ENCODE data around the gene LAMA2.

The LAMA2 gene

GRCh38 chr6:128883906-128884305 lies 968 bp downstream of the LAMA2 start:
- ATAC-seq (no peak), DNase-seq (no peak)
- peaks cover 4% of the 10 kb centered on the region for H3K4me1 Mint-ChIP-seq
- H3K27me3 Mint-ChIP-seq, result peaks cover 30% of the 10 kb centered on the region
- no peaks in the 10 kb centered on the region for H3K9me3 Mint-ChIP-seq
- no peak overlapping the region for H3K4me3 Mint-ChIP-seq
- no peak overlapping the region for H3K27ac Mint-ChIP-seq
- no peaks in the 10 kb centered on the region for H3K36me3 Mint-ChIP-seq (ENCODE audit: low read depth)

GRCh38 chr6:128885381-128885780 lies 2.4 kb downstream of the LAMA2 start:
- DNase-seq (no peak), ATAC-seq (no peak)
- Mint-ChIP-seq H3K4me1 (peaks cover 4% of the 10 kb centered on the region), H3K36me3 (ENCODE audit: low read depth) (no peaks in the 10 kb centered on the region), H3K4me3 (no peak overlapping the region), H3K9me3 (no peaks in the 10 kb centered on the region), H3K27ac (no peak overlapping the region), H3K27me3 (peaks cover 30% of the 10 kb centered on the region)

- DNase-seq, result no peak
- Mint-ChIP-seq H3K4me3 (no peak overlapping the region), H3K27me3 (peaks cover 26% of the 10 kb centered on the region), H3K4me1 (peaks cover 4% of the 10 kb centered on the region), H3K27ac (no peak overlapping the region), H3K9me3 (no peaks in the 10 kb centered on the region), H3K36me3 (ENCODE audit: low read depth) (no peaks in the 10 kb centered on the region)
- no peak for ATAC-seq
Observed at GRCh38 chr6:128886706-128887105, 3.8 kb downstream of the LAMA2 start.

- no peaks in the 10 kb centered on the region for H3K9me3 Mint-ChIP-seq
- no peak overlapping the region for H3K4me3 Mint-ChIP-seq
- ATAC-seq, result no peak
- no peaks in the 10 kb centered on the region for H3K36me3 Mint-ChIP-seq (ENCODE audit: low read depth)
- H3K27me3 Mint-ChIP-seq, result peaks cover 12% of the 10 kb centered on the region
- DNase-seq, result no peak
- no peaks in the 10 kb centered on the region for H3K4me1 Mint-ChIP-seq
- no peak overlapping the region for H3K27ac Mint-ChIP-seq
Observed at GRCh38 chr6:128888444-128889175, 5.7 kb downstream of the LAMA2 start.

- Mint-ChIP-seq H3K27ac (no peak overlapping the region), H3K27me3 (peaks cover 8% of the 10 kb centered on the region), H3K4me1 (no peaks in the 10 kb centered on the region), H3K9me3 (no peaks in the 10 kb centered on the region), H3K36me3 (ENCODE audit: low read depth) (no peaks in the 10 kb centered on the region), H3K4me3 (no peak overlapping the region)
- ATAC-seq (no peak), DNase-seq (no peak)
Observed at GRCh38 chr6:128889870-128890269, 6.9 kb downstream of the LAMA2 start.

GRCh38 chr6:128892079-128892478 lies 9.1 kb downstream of the LAMA2 start:
- DNase-seq, result no peak
- no peaks in the 10 kb centered on the region for H3K4me1 Mint-ChIP-seq
- H3K27me3 Mint-ChIP-seq, result no peaks in the 10 kb centered on the region
- H3K27ac Mint-ChIP-seq, result no peak overlapping the region
- no peaks in the 10 kb centered on the region for H3K9me3 Mint-ChIP-seq
- no peaks in the 10 kb centered on the region for H3K36me3 Mint-ChIP-seq (ENCODE audit: low read depth)
- H3K4me3 Mint-ChIP-seq, result no peak overlapping the region
- ATAC-seq, result no peak

DNA sequence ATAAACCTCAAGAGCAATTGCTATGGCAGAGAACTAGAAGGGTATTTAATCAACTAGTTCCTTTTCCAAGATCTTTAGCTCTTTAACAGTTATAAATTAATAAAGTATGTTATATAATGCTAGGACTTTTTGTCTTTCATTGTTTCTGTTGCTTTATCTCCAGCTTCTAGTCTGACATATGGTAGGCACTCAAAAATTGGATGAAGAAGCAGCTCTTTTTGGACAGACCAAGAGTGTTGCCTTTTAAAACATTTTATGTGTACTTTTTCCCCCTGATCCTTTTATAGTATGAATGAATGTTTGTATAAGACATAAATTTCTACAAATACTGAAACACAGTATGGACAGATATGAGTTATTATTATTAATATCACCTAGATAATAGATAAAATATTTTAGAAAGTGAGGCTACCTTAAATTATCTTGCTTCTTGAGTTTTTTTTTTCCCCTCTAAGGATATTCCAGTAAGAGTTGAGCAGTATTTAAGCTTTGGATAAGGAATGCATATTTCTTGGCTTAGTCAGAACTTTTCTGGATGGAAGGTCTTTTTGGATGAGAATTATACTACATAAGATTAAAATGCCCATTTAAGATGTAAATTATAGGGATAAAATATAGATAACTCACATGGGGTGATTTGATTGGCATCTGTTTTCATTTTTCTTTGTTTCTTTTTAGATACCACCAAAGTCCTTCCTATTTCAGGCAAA lies 16.6 kb downstream of the LAMA2 start:
- Mint-ChIP-seq H3K27ac (no peak overlapping the region), H3K4me3 (no peak overlapping the region), H3K27me3 (no peaks in the 10 kb centered on the region), H3K4me1 (no peaks in the 10 kb centered on the region), H3K9me3 (no peaks in the 10 kb centered on the region), H3K36me3 (ENCODE audit: low read depth) (no peaks in the 10 kb centered on the region)
- DNase-seq, result no peak
- ATAC-seq, result no peak

GRCh38 chr6:128903715-128904114 lies 20.8 kb downstream of the LAMA2 start:
- DNase-seq (no peak), ATAC-seq (no peak)
- no peak overlapping the region for H3K27ac Mint-ChIP-seq
- no peaks in the 10 kb centered on the region for H3K4me1 Mint-ChIP-seq
- no peaks in the 10 kb centered on the region for H3K36me3 Mint-ChIP-seq (ENCODE audit: low read depth)
- no peaks in the 10 kb centered on the region for H3K27me3 Mint-ChIP-seq
- H3K4me3 Mint-ChIP-seq, result no peak overlapping the region
- no peaks in the 10 kb centered on the region for H3K9me3 Mint-ChIP-seq

DNA sequence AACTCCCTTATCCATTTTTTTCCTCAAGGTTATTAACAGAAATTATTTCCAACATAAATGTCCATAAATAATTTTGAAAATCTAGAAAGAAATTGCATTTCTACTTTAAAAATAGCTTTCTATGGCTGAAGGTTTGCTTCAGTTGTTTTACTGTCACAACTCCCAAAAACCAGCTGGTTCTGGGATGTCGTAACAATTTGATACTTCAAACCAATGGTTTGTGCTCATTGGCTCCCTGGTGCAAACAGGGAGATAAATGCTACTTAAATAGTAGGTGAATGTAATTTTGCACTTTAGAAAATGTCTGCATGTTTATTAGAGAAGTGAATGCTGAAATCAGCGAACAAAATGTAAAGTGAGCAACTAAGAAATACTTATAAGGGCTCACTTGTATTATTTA lies 31.1 kb downstream of the LAMA2 start:
- ATAC-seq (no peak), DNase-seq (no peak)
- H3K4me1 Mint-ChIP-seq, result no peaks in the 10 kb centered on the region
- no peak overlapping the region for H3K27ac Mint-ChIP-seq
- no peaks in the 10 kb centered on the region for H3K9me3 Mint-ChIP-seq
- peaks cover 2% of the 10 kb centered on the region for H3K27me3 Mint-ChIP-seq
- H3K4me3 Mint-ChIP-seq, result no peak overlapping the region
- H3K36me3 Mint-ChIP-seq (ENCODE audit: low read depth), result no peaks in the 10 kb centered on the region

DNA sequence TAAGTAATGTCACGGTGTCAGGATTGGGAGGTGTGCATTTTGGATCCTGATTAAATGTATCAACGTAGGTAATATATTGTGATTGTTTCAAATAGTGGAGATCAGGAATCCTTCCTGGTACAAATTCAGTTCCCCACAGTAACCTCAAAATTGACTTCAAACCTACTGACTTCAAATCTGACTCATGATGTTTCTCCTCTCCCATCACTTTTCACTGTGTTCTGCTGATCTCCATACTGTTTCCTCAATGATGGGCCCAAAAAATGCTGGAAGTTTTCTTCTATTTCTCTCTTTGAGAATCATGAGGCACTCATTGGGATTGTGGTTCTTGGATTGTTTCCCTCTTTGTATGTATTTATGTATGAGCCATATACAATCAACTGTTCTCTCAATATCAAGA lies 35.9 kb downstream of the LAMA2 start:
- DNase-seq (no peak), ATAC-seq (no peak)
- Mint-ChIP-seq H3K27ac (no peak overlapping the region), H3K4me1 (no peaks in the 10 kb centered on the region), H3K27me3 (peaks cover 3% of the 10 kb centered on the region), H3K4me3 (no peak overlapping the region), H3K9me3 (no peaks in the 10 kb centered on the region), H3K36me3 (ENCODE audit: low read depth) (no peaks in the 10 kb centered on the region)

DNA sequence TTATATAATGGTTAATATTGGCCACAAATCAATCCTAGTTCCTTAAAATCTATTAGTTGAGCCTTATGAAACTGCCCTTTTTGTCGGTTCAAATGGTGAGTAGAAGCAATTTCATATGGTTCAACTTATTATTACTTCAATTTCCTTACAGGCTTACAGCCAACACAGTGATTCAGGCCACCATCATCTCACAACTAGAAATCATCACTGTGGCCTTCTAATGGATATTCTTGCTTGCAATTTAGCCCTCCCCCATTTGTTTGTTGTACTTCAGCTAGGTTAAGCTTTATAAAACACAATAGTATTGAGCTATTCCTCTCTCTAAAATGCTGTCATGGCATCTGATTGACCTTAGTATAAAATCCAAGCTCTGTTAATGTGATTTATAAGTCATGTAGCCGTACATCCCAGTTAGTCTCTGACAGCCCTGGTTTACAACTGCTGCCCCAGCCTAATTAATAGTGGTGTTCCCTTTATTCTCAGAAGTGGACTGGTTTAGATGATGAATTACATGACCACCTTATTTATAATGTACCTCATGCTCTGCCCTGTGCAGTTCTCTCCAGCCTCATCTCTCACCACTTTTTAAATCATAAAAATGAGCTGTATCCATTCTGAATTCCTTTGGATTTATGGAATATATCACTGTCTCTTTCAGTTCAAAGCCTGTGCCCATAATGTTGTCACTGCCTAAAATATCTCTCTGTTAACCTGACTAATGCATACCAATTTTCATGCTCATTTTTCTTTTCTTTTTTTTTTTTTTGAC lies 36.7 kb downstream of the LAMA2 start:
- no peaks in the 10 kb centered on the region for H3K4me1 Mint-ChIP-seq
- H3K36me3 Mint-ChIP-seq (ENCODE audit: low read depth), result no peaks in the 10 kb centered on the region
- ATAC-seq (no peak), DNase-seq (no peak)
- H3K4me3 Mint-ChIP-seq, result no peak overlapping the region
- peaks cover 3% of the 10 kb centered on the region for H3K27me3 Mint-ChIP-seq
- H3K27ac Mint-ChIP-seq, result no peak overlapping the region
- H3K9me3 Mint-ChIP-seq, result no peaks in the 10 kb centered on the region

DNA sequence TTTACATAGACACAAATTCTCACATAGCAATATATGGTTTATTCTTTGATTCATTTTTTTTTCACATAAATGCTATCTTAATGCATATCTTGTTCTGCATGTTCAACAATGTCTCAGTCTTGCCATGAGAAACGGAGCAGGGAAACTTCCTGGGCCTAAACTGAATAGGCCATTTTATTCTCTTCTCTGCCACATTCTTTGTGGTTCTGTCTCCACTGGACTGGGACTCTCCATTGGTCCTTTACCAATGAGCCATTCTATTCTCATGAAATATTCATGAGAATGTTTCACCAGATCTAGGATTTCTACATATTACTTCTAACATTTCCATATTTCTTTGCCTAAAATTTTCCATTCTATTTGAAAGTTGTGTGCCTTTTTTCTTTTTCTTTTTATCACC lies 42.8 kb downstream of the LAMA2 start:
- H3K27ac Mint-ChIP-seq, result no peak overlapping the region
- H3K36me3 Mint-ChIP-seq (ENCODE audit: low read depth), result no peaks in the 10 kb centered on the region
- H3K4me3 Mint-ChIP-seq, result no peak overlapping the region
- no peaks in the 10 kb centered on the region for H3K9me3 Mint-ChIP-seq
- H3K4me1 Mint-ChIP-seq, result no peaks in the 10 kb centered on the region
- DNase-seq, result no peak
- no peak for ATAC-seq
- peaks cover 3% of the 10 kb centered on the region for H3K27me3 Mint-ChIP-seq

- DNase-seq (no peak), ATAC-seq (no peak)
- peaks cover 4% of the 10 kb centered on the region for H3K27me3 Mint-ChIP-seq
- H3K9me3 Mint-ChIP-seq, result no peaks in the 10 kb centered on the region
- H3K4me1 Mint-ChIP-seq, result no peaks in the 10 kb centered on the region
- no peak overlapping the region for H3K4me3 Mint-ChIP-seq
- no peak overlapping the region for H3K27ac Mint-ChIP-seq
- H3K36me3 Mint-ChIP-seq (ENCODE audit: low read depth), result no peaks in the 10 kb centered on the region
Observed at GRCh38 chr6:128929869-128930268, 46.9 kb downstream of the LAMA2 start.

DNA sequence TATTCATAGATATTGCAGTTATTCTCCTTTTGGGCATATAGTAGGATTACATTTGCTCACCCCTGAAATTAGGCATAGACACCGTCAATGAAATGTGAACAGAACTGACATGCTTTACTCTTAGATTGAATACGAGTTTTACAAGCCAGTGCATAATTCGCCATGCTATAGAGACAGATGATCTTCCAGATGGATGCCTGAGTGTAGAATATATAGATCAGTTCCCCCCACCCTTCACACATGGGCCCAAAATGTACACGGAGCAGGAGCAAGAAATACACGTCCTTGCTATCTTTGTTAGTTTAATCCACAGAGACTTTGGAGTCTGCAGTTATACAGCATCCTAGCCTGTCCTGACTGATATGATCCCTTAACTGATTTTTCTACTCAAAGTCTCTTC lies 47.4 kb downstream of the LAMA2 start:
- Mint-ChIP-seq H3K27me3 (peaks cover 4% of the 10 kb centered on the region), H3K4me1 (no peaks in the 10 kb centered on the region), H3K4me3 (no peak overlapping the region), H3K36me3 (ENCODE audit: low read depth) (no peaks in the 10 kb centered on the region), H3K27ac (no peak overlapping the region), H3K9me3 (no peaks in the 10 kb centered on the region)
- DNase-seq (no peak), ATAC-seq (no peak)

DNA sequence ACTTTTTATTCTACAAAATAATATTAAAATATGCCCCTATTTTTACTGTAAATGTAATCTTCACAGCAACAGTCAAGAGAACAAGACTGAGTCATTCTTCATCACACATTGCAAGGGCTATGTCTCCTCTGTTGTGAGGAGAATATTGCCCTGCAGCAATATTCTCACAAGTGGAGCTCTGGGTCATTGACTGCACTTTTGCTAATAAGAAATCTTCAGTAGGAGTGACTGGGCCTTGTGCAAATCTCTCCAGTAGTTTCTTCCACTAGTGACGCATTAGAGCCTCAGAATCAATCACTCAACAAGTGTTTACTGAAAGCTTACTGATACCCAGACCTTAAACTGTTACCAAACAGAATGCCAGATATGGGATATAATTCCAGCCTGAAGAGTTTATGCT lies 49.1 kb downstream of the LAMA2 start:
- Mint-ChIP-seq H3K9me3 (no peaks in the 10 kb centered on the region), H3K36me3 (ENCODE audit: low read depth) (no peaks in the 10 kb centered on the region), H3K27me3 (peaks cover 5% of the 10 kb centered on the region), H3K4me3 (no peak overlapping the region), H3K27ac (no peak overlapping the region), H3K4me1 (no peaks in the 10 kb centered on the region)
- no peak for DNase-seq
- ATAC-seq, result no peak

Data from activated naive CD8-positive, alpha-beta T cell treated with anti-CD3 and anti-CD28 coated beads, Interleukin-2, amount 50 U/mL, for 24 hours (primary cell).